GM12873 (cell line): ENCODE data around the gene SLC44A2.
A peak's percentile ranks its signal among the peaks of the same experiment; 100 is the strongest.

ENCODE experiments used
- TF ChIP-seq, protein P1 (sequence below): IDR thresholded peaks from 2 replicates; pipeline ENCODE4 v1.5.1; 2012; ENCODE audit warnings: low read depth, mild to moderate bottlenecking, moderate library complexity, low read length, control low read depth; ENCODE audit not compliant: insufficient read depth; ENCODE audit errors: missing control alignments

Gene SLC44A2

DNA sequence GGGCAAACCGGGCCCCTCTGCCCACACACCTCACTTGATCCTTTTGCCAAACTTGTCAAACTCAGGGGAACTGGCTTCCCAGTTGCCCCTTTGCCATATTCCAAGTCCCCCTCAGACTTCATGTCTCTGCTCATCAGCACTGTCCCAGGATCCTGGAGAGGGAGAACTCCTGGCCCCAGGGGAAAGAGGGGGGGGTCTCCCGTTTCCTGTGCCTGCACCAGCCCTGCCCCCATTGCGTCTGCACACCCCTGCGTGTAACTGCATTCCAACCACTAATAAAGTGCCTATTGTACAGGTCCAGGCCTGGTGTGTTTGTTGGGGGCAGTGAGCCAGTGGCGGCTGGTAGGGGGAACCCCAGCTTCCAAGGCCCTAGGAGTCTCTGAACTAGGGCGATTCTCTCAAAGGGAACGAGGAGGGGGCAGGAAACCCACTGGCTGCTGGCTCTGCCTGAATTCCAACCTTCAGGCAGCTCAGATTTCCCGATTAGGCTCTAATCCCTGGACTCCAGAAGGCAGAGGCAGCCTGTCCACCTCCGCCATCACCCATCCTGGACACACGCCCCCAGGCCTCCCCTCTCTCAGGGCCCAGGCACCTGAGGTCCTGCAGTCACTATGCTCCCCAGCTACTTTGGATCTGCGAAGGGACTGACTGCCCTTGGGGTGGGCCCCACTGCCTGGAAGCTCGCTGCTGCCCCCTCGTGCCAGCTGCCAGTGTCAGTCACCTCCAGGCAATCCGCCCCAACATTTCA lies 19.1 kb downstream of the SLC44A2 start:
- TF ChIP-seq, protein P1, sequence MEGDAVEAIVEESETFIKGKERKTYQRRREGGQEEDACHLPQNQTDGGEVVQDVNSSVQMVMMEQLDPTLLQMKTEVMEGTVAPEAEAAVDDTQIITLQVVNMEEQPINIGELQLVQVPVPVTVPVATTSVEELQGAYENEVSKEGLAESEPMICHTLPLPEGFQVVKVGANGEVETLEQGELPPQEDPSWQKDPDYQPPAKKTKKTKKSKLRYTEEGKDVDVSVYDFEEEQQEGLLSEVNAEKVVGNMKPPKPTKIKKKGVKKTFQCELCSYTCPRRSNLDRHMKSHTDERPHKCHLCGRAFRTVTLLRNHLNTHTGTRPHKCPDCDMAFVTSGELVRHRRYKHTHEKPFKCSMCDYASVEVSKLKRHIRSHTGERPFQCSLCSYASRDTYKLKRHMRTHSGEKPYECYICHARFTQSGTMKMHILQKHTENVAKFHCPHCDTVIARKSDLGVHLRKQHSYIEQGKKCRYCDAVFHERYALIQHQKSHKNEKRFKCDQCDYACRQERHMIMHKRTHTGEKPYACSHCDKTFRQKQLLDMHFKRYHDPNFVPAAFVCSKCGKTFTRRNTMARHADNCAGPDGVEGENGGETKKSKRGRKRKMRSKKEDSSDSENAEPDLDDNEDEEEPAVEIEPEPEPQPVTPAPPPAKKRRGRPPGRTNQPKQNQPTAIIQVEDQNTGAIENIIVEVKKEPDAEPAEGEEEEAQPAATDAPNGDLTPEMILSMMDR: peak; percentile 91

DNA sequence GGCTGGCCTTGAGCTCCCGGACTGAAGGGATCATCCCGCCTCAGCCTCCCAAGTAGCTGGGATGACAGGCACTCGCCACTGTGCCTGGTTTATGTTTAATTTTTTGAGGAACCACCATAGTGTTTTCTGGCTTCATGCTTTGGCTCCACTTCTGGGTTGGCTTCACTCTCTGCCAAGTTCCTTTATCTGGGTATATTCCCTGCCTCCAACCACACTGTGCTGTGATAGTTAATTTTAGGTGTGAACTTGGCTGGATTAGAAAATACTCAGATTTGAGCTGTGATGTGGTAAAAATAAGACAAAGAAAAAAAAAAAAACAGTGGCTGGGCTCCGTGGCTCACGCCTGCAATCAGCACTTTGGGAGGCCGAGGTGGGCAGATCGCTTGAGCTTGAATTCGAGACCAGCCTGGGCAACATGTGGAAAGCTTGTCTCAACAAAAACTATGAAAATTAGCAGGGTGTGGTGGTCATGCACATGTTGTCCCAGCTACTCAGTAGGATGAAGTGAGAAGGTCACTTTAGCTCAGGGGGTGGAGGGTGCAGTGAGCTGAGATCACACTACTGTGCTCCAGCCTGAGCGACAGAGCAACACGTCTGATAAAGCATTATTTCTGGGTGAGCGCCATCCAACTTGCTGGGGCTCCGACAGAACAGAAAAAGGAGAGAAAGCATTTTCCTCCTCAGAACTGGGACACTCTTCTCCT lies 21.3 kb downstream of the SLC44A2 start:
- TF ChIP-seq, protein P1: no peak

DNA sequence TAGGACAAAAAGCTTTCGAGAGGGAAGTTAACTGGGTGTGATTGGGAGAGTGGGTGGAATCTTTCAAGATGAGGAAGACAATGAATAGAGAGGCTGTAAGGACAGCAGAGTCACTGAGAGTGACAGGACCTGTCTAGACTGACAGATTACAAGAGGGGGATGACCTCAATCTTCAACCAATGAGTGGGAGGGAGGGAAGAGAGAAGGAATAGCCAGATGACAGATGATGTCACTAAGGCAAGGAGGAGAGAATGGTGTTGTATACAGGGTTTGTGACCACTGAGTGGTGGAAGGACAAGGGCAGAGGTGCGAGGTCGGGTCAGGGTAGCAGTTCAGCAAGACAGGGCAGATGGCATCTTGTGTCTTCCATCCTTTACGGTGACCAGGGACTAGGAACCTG lies 23.0 kb downstream of the SLC44A2 start:
- TF ChIP-seq, protein P1: no peak

DNA sequence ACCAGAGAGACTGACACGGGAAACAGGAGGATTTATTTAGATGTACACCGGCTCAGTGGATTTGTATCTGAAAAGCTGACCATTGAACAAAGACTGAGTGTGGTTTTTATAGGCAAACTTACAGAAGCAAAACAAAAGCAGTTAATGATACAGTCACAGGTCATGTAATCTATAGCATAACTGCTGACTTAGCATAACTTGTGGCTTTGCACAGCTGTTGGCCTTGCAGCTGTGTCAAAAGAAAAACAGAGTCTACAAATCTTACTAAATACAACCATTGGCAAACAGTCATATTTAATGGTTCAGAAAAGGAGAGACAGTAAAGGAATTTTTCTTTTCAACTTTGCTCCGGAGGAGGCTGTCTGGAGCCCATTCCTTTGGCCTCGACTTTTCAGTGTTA lies 26.5 kb downstream of the SLC44A2 start:
- TF ChIP-seq, protein P1: no peak

DNA sequence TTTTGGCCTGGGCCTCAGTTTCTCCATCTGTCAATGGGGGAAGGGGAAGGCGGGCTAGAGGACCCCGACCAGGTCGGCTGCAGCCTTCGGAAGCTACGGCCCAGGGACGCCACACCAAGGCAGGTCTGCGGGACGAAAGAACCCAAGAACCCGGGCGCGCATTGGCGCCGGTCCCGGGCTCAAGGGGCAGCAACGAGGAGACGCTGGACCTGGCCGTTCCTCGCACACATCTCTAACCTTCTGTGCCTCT lies 28.1 kb downstream of the SLC44A2 start:
- TF ChIP-seq, protein P1: no peak

DNA sequence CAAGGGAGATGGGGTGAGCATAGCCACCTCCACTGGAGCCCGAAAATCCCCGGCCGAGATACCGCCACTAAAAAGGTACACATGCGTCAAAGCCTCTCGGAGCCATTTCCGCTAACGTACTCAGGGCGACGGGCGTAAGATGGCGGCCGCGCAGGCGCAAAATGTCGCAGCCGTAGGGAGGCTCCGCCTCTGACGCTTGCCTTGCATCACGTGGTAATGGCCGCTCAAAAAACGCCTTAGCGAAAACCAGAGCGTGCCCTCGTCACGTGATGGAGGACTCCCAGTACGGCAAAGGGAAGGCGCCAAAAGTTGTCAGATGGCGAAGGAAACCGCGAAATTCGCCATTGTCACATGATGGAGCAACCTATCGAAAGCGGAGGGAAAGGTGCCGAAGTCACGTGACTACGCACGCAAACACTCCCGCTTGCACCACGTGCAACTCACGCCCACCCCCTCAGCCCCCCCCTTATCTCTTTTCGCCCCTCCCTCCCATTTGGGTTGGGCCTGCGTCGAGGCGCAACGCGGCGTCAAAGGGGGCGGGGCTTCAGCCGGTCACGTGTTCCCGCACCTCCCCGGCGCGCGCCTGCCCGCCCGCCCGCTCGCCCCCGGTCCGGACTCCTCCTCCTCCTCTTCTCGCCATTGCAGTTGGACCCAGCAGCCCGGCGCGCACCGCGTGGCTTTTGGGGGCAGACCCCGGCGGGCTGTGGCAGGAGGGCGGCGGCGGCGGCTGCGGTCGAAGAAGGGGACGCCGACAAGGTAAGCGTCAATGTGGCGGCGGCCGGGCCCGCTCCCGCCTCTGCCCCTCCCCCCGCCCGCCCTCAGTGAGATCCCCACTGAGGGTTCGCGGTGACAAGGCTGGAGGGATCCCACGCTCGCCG lies 28.6 kb downstream of the SLC44A2 start, which contains the start of gene ILF3:
Gene ILF3, plus strand, starts transcription at position 615 of the 878 bp plus-strand sequence. CDS start 16,260 bp downstream, outside the sequence.
- TF ChIP-seq, protein P1: no peak
